Hippocampal formation (tissue), 2 donors: ENCODE results near the gene CKS1B.
A peak's percentile ranks its signal among the peaks of the same experiment; 100 is the strongest.
"Not testable (repeated sequence)": the region's sequence is repeated elsewhere in the genome, so short reads cannot be mapped to it uniquely, and the experiment has no call there.

Experiments
- DNase-seq, 2 donors: peaks; one replicate each; lab custom pipeline; 2025; lab: John Stamatoyannopoulos, UW

Gene CKS1B

DNA sequence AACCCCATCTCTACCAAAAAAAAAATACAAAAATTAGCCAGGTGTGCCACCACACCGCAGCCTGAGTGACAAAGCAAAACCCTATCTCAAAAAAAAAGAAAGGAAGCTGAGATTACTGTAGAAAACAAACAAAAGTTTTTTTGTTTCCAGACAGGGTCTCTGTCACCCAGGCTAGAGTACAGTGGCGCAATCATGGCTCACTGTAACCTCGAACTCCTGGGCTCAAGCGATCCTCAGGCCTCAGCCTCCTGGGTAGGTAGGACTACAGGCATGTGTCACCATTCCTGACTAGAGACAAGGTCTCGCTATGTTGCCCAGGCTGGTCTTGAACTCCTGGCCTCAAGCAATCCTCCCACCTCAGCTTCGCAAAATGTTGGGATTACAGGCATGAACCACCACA lies 10.1 kb upstream of the CKS1B start:
- DNase-seq, result no peak

DNA sequence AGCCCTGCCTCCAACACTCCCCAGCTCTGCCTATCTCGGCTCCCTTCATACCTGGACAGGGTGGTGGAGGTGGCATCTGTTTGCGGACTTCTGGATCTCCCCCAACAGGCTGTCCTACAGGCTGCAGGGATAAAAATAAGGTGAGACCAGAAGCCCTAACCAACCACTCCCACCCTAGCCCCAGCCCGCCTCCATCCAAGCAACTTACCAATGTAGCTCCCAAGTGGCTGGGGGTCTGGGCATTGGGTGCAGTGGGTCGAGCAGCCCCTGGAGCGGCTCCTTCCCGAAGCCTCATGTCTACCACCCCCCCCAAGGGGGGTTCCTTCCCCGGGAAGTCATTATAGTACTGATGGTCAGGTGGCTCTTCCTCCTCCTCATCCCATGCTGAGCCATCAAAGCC lies 8.4 kb upstream of the CKS1B start:
- DNase-seq, result no peak

DNA sequence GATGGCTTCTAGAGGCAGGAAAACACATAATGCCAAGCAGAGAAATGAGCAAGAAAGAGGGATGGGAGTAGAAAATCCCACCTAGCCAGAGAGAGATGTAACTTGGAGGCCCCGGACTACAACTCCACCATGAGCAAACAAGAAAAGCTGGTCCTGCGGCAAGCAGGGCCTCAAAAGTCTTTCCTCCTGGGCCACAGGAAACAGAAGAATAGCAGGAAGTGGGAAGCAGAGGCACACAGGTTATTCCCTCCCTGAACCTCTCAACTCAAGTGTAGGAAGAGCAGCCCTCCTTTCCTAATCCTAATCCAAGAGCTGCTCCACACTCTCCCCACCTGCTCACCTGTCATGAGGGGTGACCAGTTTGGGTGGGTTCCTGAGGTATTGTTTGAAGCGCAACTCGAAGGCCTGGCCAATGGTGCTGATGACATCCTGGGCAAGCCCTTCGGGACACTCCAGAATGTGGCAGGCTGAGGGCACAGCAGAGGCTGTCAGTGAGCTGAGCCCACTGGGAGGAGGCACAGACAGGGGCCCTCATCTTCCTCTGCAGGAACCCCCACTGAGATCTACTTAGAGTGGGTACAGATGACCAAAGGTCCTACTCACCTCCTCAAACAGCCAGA lies 7.0 kb upstream of the CKS1B start:
- no peak for DNase-seq

DNA sequence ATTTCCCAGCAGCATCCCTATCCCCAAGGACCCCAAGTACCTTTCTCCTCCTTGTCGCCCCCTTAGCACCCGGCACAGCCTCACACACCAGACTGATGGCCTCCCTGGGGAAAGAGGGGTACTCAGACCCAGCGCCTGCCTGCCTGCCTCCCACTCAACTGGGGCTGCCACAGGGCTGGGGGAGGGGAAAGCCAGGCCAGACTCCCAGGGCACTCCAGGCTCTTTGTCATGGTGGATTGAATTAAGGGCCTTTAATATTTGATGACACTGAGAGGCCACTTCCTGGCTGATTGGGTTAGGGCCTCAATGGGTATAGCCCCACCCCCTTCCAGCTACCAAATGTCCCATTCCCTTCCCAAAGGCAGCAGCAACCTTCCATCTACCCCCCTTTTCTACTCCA lies 5.8 kb upstream of the CKS1B start:
- DNase-seq, result no peak

DNA sequence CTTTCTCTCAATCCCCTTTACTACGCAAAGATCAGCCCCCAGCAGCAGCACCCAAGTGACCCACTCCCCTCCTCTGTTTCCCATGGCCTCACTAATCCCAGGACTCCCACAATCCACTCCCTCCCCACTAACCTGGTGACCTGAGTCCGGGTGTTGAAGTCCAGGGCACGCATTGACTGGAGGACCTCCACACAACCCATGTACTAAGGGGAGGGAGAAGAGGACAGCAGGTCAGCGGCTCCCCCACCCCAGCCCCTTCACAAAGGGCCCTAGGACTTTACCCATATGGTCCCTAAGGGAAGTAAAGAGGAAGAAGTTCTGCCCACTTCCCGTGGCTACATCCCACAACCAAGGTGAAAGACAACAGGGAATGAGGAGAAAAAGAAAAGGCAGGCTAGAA lies 5.2 kb upstream of the CKS1B start:
- no peak for DNase-seq

DNA sequence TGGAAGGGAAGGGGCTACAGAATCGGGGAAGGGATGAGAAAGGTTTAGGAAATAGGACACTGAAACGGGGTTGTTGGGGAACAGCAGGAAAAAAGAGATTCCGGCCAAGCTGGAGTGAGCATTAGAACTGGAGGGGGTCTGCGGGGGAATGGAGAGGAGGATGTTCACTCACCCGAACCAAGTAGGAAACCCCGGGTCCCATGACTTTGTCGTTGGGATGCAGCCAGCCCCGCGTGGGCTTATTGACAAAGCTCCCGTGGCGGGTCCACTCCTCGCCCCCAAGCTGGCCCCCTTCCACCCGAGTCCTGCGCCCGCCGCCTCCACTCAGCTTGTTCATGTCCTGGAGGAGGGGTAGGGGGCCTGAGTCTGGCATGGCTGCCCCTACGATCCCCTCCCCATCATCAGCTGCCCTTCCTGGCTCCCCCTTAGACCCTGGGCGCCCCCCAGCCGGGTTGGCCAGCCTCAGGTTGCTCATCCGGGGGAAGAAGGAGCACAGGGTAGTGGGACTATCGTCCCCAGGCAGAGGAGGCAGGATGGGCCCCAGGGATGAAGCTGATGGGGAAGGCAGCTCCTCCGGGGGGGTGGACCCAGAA lies 4.5 kb upstream of the CKS1B start:
- no peak for DNase-seq

DNA sequence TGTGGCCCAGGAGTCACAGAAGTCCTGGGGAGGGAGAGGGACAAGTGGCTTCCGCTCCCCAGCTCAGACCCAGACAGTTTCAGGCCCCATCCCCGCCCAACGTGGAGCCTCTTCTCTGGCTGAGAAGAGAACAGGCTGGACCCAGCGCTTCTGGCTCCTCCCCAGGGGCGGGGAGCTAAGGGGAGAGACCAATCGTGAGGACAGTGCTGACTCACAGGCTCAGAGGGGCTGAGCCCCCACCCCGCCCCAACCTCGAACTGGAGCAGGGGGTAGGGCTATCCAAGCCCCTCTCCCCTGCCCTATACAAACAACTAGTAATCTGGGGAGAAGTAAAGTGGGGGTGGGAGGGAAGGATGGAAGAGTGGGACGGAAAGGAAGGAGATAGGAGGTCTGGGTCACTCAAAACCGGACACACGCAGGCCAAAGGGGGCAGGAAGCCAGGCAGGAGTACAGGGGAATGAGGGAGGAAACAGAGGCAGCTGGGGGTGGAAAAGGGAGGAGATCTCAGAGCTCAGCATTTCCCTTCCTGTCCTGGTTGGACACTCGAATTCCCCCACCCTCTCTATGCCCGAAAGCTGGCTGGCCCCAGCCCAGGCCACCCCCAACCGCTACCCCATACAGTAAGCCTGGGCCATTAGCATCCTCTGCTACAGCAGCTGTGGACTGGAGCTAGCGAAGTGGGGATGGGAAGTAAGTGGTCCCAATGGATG lies 3.7 kb upstream of the CKS1B start, which contains the start of gene SHC1:
Gene SHC1 (minus strand): TSS at position 117 of the 710 bp plus-strand sequence. CDS start 221 bp downstream, outside the sequence.
- peak; percentile 61 to 78 for DNase-seq

DNA sequence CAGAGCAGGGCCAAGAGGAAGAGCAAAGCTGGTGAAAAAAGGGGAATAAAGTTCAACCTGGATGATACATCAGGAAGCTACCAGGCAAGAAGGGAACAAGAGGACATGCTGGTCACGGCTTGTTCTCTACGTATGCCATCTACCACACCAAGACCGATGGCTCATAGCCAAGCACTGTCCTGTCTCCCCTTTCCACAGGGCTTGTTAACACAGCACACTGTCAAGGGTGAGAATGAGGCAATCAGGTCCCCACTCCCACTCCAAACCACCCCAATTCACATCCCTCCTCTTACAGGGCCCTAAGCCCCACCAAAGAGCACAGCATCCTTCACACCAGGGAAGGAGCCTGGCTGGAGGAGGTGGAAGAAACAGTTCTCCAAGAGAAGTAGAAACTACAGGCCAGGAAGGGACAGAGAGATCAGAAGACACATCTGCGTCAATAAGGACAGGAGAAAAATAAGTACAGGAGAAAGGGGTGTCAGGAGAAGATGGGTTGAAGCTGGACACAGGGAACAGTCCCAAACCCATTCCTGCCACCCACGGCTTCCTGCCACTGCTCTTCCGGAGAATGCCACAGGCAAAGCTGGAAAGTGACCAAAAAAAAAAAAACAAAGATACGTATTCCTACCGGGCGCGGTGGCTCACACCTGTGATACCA lies 3.0 kb upstream of the CKS1B start:
- no peak for DNase-seq

DNA sequence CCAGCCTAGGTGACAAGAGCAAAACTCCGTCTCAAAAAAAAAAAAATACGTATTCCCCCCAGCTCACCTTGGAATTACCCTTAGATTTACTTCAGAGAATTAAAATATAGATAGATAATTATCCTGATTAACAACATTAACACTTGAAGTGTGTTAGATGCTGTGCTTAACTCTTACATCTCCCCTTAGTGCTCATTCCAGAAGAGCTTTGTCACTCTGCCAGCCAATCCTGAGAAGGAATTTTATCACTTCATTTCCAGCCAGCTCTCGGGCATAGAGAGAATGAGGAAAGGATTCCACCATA lies 2.3 kb upstream of the CKS1B start:
- no peak for DNase-seq

DNA sequence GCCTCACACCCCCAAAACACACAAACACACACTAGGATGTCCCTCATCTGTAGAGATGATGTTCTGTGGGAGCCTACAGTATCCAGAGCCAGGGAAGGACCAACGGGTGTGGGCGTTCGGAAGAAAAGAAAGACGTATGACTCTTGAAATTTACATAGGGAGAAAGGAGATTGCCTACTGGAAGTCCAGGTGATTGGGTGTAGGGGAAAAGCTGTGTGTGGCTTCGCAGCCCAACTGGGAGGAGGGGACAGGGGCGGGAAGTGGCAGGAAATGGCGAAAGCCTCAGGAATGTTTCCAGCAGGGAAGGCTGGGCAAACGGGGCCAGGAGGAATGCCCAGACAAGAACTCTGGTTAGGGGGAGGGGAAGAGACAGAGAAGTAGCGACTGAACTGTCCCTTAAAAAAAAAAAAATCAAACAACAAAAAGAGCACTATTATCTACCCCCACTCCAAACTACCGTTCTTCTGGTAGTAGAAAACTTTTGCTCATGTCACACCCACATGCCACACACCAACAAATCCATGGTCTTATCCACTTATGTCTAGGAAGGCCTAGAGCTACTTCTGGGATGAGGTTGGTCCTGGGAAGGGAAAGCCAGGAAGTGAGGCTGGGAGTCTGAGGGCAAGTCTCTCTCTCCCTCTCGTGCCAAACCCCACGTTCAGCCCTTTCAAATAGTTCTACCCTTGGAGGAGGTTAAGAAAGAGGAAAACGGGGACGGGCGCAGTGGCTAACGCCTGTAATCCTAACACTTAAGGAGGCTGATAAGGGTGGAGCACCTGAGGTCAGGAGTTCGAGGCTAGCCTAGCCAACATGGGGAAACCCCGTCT lies 1.8 kb upstream of the CKS1B start:
- peak in 1 of 2 donors; percentile 23 for DNase-seq

DNA sequence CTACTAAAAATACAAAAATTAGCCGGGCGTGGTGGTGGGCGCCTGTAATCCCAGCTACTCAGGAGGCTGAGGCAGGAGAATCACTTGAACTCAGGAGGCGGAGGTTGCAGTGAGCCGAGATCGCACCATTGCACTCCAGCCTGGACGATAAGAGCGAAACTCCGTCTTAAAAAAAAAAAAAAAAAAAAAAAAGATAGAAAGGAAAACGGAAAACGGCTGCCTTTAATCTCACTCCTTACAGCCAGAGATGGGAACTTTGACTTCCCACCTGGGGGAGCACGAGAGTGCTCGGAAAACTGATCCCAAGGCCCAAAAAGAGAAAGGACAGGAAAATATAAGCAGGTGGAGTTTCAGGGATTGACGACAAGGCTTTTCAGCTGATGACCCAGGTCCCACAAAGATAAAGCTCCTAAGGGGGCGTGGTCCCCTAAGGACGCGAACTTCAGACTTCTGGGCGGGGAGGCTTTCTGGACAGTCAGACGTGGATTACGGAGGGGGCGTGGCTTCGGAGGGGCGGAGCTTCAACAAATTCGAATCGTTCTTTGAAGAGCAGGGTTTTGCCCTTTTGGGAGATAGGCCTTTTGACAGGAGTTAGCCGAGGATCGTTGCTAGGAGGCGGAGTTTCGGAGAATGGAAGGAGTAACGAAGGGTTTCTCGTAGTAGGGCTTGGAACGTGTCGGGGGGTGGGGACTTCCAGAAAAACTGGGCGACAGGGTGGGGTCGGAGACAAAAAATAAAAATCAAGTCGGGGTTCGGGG lies 958 bp upstream of the CKS1B start:
- peak; percentile 59 to 61 for DNase-seq

DNA sequence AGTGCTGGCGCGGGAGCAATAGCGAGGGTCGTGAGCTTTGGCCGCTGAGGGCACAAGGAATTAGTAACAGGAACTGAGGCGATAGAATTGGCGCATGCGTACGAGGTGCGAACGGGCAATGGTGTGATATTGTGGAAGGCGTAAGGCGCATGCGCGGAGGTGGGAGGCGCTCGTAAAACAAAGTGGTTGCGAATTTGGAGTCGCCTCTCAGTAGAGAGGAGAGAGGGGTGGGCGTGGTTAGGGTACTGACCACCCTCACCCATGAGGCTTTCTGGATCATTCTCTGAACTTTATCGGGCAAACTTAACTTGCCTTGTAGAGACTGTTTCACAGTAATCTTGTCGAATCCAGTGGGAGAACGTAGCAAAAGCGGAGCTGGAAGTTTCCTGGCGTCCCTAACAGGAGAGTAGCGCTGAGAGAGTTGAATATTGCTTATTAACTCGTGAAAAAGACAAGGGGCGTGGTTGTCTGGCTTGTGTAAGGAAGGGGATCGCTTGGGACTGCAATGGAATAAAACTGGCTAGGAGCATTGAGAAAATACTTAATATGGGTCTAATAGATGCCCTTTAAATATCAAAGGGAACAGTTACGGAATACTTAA lies 427 bp downstream of the CKS1B start:
- peak; percentile 87 to 90 for DNase-seq

DNA sequence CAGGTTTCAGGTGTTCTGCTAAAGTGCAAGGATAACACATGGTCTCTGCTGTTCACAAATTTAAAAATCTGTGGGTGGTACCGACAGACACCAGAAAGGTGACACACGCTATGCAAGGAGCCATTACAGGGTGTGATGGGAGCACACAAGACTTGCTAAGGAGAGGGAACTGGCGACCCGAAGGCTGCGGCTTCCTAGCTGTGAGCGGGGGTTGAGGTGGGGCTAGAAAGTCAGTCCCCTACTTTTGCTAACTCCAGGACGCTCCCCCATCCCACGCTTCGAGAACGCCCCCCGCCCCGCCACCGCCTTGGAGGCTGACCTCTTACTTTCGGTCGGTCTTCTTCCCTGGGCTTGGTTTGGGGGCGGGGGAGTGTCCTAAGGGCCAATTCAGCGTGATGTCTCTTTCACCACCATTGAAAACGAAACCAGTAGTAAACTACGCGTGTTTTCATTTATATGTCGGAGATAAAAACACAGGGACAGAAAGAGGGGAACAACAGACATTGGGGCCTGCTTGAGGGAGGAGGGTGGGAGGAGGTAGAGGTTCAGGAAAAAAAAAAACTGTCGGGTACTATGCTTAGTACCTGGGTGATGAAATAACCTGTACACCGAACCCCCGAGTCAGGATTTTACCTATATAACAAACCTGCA lies 1.1 kb downstream of the CKS1B start:
- no peak for DNase-seq

DNA sequence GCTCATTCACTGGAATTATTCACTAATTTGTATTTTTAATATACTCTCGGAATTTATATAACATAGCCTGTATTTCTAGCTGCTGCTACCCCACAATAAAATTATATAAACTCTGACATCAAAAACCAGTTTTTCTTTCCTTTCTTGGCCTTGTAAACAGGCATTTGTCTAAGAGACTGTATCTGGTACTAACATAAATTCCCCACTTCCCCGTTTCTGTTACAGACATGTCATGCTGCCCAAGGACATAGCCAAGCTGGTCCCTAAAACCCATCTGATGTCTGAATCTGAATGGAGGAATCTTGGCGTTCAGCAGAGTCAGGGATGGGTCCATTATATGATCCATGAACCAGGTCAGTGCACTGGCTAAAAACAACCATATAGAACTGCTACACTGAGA lies 3.3 kb downstream of the CKS1B start:
- not testable (repeated sequence) for DNase-seq

DNA sequence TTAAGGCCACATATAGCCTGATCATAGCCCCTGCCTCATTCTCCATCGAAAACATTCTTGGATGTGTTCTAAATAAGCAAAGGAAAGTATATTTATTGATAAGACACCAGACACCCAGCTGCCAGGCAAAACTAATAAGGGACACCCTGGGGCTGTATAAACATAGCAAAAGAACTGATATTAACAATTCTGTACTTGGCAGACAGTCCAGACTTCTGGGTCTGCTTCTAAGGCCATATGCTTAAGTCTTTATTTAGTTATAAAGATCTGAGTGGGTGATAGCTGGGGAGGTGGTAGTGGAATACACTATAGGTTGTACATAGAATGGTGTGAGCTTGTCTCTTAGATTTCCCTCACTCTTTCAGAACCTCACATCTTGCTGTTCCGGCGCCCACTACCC lies 3.9 kb downstream of the CKS1B start:
- no peak for DNase-seq

DNA sequence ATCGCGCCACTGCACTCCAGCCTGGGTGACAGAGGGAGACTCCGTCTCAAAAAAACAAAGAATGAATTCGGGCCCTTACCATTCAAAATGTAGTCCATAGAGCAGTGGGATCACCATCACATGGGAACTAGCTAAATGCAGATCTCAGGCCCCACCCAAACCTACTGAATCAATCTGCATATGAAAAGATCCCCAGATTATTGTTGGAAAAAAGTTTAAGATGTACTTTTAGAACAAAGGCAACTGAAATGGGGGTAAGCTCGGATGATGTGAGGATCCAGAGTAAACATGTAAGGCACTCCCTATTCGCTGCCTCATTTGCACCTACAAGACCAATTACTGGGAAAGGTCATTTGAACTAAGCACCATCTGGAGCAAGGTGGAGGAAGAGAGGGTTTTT lies 7.9 kb downstream of the CKS1B start:
- no peak for DNase-seq

DNA sequence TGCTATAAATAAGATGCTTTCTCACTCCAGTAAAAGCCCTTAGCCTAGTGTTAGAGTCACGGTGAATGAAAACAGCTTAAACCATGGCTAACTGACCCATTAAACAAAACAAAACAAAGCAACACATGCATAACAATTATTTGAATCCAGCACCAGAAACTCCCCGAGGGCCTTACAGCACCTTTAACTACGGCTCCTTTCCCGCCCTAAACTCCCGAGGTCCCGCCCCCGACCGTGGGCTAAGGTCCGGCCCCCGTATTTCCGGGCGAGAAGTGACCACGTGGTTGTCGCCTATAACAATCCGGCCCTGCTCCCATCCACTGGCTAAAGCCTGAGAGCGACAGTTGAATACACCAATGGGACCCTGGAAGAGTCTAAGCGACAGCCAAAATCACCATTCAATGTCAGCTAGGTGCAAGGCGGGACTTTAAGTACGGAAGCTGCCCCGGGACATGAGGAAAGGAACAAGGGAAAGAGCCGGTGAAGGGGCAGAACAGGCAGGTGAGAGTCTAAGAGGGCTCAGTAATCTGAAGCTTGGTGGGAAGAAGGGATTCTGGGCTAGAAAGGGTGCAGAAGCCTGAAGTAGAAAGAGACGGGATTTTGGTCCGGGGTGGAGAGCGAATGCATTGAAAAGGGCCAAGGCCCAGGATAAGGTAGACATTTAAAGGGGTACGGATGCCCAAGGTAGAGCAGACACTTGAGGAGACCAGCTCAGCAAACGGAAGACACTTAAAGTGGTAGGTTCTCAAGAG lies 8.6 kb downstream of the CKS1B start, which contains the start of gene FLAD1:
Gene FLAD1 (plus strand): TSS at position 448 of the 752 bp plus-strand sequence. CDS start 351 bp downstream, outside the sequence.
- peak; percentile 96 to 99 for DNase-seq

DNA sequence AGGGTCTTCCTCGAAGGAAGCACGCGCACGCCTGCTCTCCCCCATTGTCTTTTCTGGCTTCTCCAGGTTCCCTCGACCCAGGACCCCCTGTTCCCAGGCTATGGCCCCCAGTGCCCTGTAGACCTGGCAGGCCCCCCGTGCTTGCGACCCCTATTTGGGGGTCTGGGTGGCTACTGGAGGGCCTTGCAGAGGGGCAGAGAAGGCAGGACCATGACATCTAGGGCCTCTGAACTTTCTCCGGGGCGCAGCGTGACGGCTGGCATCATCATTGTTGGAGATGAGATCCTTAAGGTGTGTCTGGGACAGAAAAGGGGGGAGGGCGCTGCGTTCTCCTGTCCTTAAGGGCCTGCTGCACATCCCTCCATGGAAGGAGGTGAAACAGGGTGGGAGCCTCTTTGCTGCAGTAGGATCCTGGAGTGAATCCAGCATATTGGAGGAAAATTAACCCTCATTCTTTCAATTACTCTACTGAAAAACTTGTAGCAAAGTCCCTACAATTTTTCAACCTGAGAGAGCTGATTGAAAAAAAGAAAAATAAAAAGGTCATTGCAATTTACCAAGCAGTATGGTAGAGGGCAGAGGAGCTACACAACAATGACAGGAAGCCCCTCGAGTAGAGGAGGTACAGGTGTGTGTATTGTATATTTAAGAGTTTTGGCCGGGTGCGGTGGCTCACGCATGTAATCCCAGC lies 9.4 kb downstream of the CKS1B start:
- no peak for DNase-seq

DNA sequence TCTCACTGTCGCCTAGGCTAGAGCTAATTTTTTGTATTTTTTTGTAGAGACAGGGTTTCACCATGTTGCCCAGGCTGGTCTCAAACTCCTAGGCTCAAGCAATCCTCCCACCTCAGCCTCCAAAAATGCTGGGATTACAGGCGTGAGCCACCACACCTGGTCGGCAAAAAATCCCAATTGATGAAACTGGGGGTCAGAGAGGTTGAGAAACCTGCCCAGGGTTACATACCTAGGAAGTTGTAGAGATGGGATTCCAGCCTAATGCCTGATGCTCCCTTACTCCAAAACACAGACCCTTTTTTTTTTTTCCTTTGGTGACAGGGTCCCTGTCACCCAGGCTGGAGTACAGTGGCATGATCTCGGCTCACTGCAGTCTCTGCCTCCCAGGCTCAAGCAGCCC lies 12.3 kb downstream of the CKS1B start:
- DNase-seq, result not testable (repeated sequence)
